Small intestine (tissue), 16 donors: ENCODE measurements around the gene DPPA4. TPM values are rescaled to one million over a fixed set of nuclear protein-coding genes. Genes with fewer than 3 reads are reported as not detected.
"Not testable (repeated sequence)": the region's sequence is repeated elsewhere in the genome, so short reads cannot be mapped to it uniquely, and the experiment has no call there.

Experiments used
- DNase-seq, 2 donors: peaks; one replicate each; pipeline versions ENCODE4 v3.0.0 to v3.0.0-alpha.2; 2013
- FAIRE-seq: peaks from 2 replicates; lab custom pipeline; 2012; peaks lifted over from hg19 to GRCh38; lab: Jason Lieb, UNC
- H3K27ac ChIP-seq, 3 donors: one replicate each; pipeline ENCODE4 v1.5.1; 2013; ENCODE audit warnings: low read length in 2 of 3, mild to moderate bottlenecking in 2 of 3, control low read depth in 1 of 3, inconsistent platforms in 1 of 3, low read depth in 1 of 3, moderate library complexity in 1 of 3
- H3K27me3 ChIP-seq, 3 donors: one replicate each; pipeline ENCODE4 v1.6.1; 2013; ENCODE audit warnings: low read length in 3 of 3, inconsistent platforms in 1 of 3; ENCODE audit not compliant: control insufficient read depth in 3 of 3, insufficient read depth in 3 of 3
- H3K36me3 ChIP-seq, 3 donors: one replicate each; pipeline ENCODE4 v1.6.1; 2013; ENCODE audit warnings: low read length in 3 of 3, inconsistent platforms in 1 of 3, low read depth in 1 of 3, mild to moderate bottlenecking in 1 of 3, moderate library complexity in 1 of 3; ENCODE audit not compliant: control insufficient read depth in 3 of 3, insufficient read depth in 2 of 3
- H3K4me1 ChIP-seq, 3 donors: one replicate each; pipeline ENCODE4 v1.6.1; 2013; ENCODE audit warnings: low read length in 2 of 3, inconsistent platforms in 1 of 3, low read depth in 1 of 3, mild to moderate bottlenecking in 1 of 3, moderate library complexity in 1 of 3; ENCODE audit not compliant: control insufficient read depth in 3 of 3, insufficient read depth in 2 of 3
- H3K4me3 ChIP-seq, 3 donors: one replicate each; pipeline ENCODE4 v1.5.1; 2013; ENCODE audit warnings: low read length in 3 of 3, control low read depth in 1 of 3, inconsistent platforms in 1 of 3, low read depth in 1 of 3, mild to moderate bottlenecking in 1 of 3, moderate library complexity in 1 of 3
- H3K9me3 ChIP-seq, 2 donors: one replicate each; pipeline ENCODE4 v1.6.1; 2013; ENCODE audit warnings: low read depth in 1 of 2, low read length in 1 of 2; ENCODE audit not compliant: control insufficient read depth in 2 of 2, insufficient read depth in 1 of 2
- WGBS, 3 donors: extraction: QIAGEN DNeasy Blood & Tissue Kit; methylation state at CpG; one replicate each; pipeline ENCODE4 v1.1.7; 2013; 5-methylcytosine and 5-hydroxymethylcytosine counted together
- long read RNA-seq, 10 donors: transcript quantifications; one replicate each; lab custom pipeline, GENCODE V29; 2026
- polyA plus RNA-seq, 4 donors: library from polyadenylated mRNA; stranded (reverse) in 3 of 4; unstranded in 1 of 4; fragments of 200-250 nt in 3 of 4; fragments of 120-200 nt in 1 of 4; gene quantifications; one replicate each; pipeline versions ENCODE4 v1.2.1 to v1.2.3, GENCODE V29; 2013
- donor health status: healthy with polysubstance abuse.
- donor health status: control.
- donor health status: control.
- donor health status: Bipolar disorder and iron deficiency.
- donor health status: healthy.

Gene DPPA4
- polyA plus RNA-seq, result 1 to 10 TPM in 1 of 4 donors, under 1 TPM in 1, not detected in 2; 0.04 to 1.1 TPM
- long read RNA-seq, donor 1, result 0 reads
- long read RNA-seq, donor 2, result 0 reads
- long read RNA-seq, donor 3, result 0 reads
- long read RNA-seq, donor 4, result 0 reads
- long read RNA-seq, donor 5, result 0 reads
- long read RNA-seq, donor 6, result 0 reads
- long read RNA-seq, donor 7, result 0 reads
- long read RNA-seq, donor 8, result 0 reads
- long read RNA-seq, donor 9, result 0 reads
- long read RNA-seq, donor 10, result 0 reads

- FAIRE-seq (no peak), DNase-seq (no peak)
- Histone ChIP-seq H3K27ac (no peak within 1 kb of the TSS), H3K9me3 (no peaks in the 10 kb centered on the region), H3K27me3 (peaks cover 0 to 1% (median 0%) of the 10 kb centered on the region in 3 donors), H3K4me3 (peak within 1 kb of the TSS in 1 of 3 donors; percentile 16), H3K36me3 (no peaks in the 10 kb centered on the region), H3K4me1 (no peaks in the 10 kb centered on the region)
- 70 to 90% (median 86%) methylated on average over 5 of the region's 5 CpGs for WGBS, 3 donors
These were observed at the start of gene DPPA4 for GRCh38 chr3:109337393-109337792. Gene DPPA4, minus strand, starts transcription at chr3:109337546. Its CDS starts 29 bp downstream, at chr3:109337517.

GRCh38 chr3:109385442-109386318 is 48.3 kb upstream of the DPPA4 start:
- Histone ChIP-seq H3K9me3 (no peaks in the 10 kb centered on the region), H3K27ac (no peak overlapping the region), H3K4me3 (no peak overlapping the region), H3K36me3 (no peaks in the 10 kb centered on the region), H3K4me1 (no peaks in the 10 kb centered on the region), H3K27me3 (no peaks in the 10 kb centered on the region)
- DNase-seq (no peak), FAIRE-seq (no peak)
- WGBS, 3 donors, result 53 to 72% (median 60%) methylated on average over 6 to 7 of the region's 7 CpGs

GRCh38 chr3:109384164-109384563 is 46.8 kb upstream of the DPPA4 start:
- 25 to 73% (median 55%) methylated on average over 1 of the region's 1 CpG for WGBS, 3 donors
- Histone ChIP-seq H3K9me3 (no peaks in the 10 kb centered on the region), H3K27me3 (no peaks in the 10 kb centered on the region), H3K36me3 (no peaks in the 10 kb centered on the region), H3K4me3 (no peak overlapping the region), H3K27ac (no peak overlapping the region), H3K4me1 (no peaks in the 10 kb centered on the region)
- no peak for FAIRE-seq
- peak in 1 of 2 donors; percentile 32 for DNase-seq

- Histone ChIP-seq H3K36me3 (no peaks in the 10 kb centered on the region), H3K27ac (no peak overlapping the region), H3K27me3 (no peaks in the 10 kb centered on the region), H3K9me3 (no peaks in the 10 kb centered on the region), H3K4me1 (no peaks in the 10 kb centered on the region), H3K4me3 (no peak overlapping the region)
- no peak for FAIRE-seq
- 46 to 54% (median 51%) methylated on average over 7 of the region's 7 CpGs for WGBS, 3 donors
- no peak for DNase-seq
These were observed 45.2 kb upstream of the DPPA4 start for GRCh38 chr3:109382588-109382987.

- no peak for DNase-seq
- Histone ChIP-seq H3K4me1 (no peaks in the 10 kb centered on the region), H3K4me3 (no peak overlapping the region), H3K27me3 (no peaks in the 10 kb centered on the region), H3K27ac (no peak overlapping the region), H3K36me3 (no peaks in the 10 kb centered on the region), H3K9me3 (no peaks in the 10 kb centered on the region)
- WGBS, 3 donors, result 80 to 88% (median 81%) methylated on average over 3 of the region's 3 CpGs
- FAIRE-seq, result no peak
These were observed 38.6 kb upstream of the DPPA4 start for GRCh38 chr3:109375975-109376374.

GRCh38 chr3:109374434-109374833 is 37.1 kb upstream of the DPPA4 start:
- H3K4me1 ChIP-seq, FAIRE-seq, DNase-seq, H3K27ac ChIP-seq, H3K27me3 ChIP-seq, H3K36me3 ChIP-seq, H3K9me3 ChIP-seq, H3K4me3 ChIP-seq: not testable (repeated sequence)
- WGBS, 3 donors, result 85 to 89% (median 87%) methylated on average over 4 of the region's 4 CpGs

- H3K4me3 ChIP-seq, result no peak overlapping the region
- H3K9me3 ChIP-seq, result no peaks in the 10 kb centered on the region
- H3K27ac ChIP-seq, result no peak overlapping the region
- no peaks in the 10 kb centered on the region for H3K27me3 ChIP-seq
- no peaks in the 10 kb centered on the region for H3K4me1 ChIP-seq
- 58 to 80% (median 73%) methylated on average over 2 of the region's 2 CpGs for WGBS, 3 donors
- no peaks in the 10 kb centered on the region for H3K36me3 ChIP-seq
- DNase-seq (no peak), FAIRE-seq (no peak)
These were observed 36.6 kb upstream of the DPPA4 start for GRCh38 chr3:109373933-109374332.

- Histone ChIP-seq H3K4me3 (no peak overlapping the region), H3K27me3 (no peaks in the 10 kb centered on the region), H3K27ac (no peak overlapping the region), H3K36me3 (no peaks in the 10 kb centered on the region), H3K9me3 (no peaks in the 10 kb centered on the region), H3K4me1 (no peaks in the 10 kb centered on the region)
- no peak for DNase-seq
- FAIRE-seq, result no peak
These were observed 35.3 kb upstream of the DPPA4 start for GRCh38 chr3:109372639-109373038.
